Retinal pigment epithelial cell (primary cell): ENCODE data around the gene CCDC141.
A peak's percentile ranks its signal among the peaks of the same experiment; 100 is the strongest.

Source experiments
- DNase-seq: peaks from one replicate; pipeline ENCODE4 v3.0.0-alpha.2; 2010; ENCODE audit warnings: low read depth
- H3K4me3 ChIP-seq: 2 replicates; pipeline ENCODE4 v1.5.1; 2011; ENCODE audit warnings: mild to moderate bottlenecking, low read length, control low read depth, moderate library complexity
- CTCF ChIP-seq: conservative IDR thresholded peaks from 2 replicates; pipeline ENCODE4 v1.5.1; 2011; ENCODE audit warnings: low read depth, low read length, control low read depth, inconsistent platforms

The CCDC141 gene

GRCh38 chr2:179037807-179038206 lies 12.1 kb downstream of the CCDC141 start:
- TF ChIP-seq CTCF: no peak
- no peak for DNase-seq
- no peak overlapping the region for H3K4me3 ChIP-seq

GRCh38 chr2:179036353-179036905 lies 13.5 kb downstream of the CCDC141 start:
- no peak for DNase-seq
- H3K4me3 ChIP-seq: no peak overlapping the region
- no peak for TF ChIP-seq CTCF

DNA sequence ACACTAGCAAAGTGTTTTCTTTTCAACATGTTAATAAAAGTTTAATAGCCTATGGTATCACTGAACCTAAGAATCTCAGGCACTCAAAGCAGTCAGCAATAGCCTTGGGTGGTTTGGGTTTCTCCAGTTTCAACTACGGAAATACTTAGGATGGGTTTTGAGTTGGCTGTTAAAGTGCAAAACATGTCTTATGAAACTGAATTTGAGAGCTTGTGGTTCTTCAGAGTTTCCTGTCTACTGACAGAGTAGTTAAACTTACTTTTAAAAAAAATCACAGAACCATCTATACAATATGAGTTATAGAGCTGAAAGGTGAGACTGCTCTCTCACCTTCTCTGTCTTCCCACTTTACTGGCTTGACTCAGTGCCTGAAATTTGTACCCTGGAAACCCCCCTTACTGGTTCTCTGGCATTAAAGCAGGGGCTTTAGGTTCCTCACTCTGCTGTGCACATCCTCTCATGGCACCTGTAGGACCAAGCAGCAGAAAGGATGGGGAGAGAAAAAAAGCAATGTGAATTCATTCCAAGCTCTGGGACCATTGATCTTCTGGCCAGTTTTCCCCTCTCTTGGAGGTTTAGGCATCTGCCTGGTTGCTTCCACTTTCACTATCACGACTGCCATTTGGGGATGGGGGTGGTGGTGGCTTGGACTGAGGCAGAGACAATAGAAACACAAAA lies 18.1 kb downstream of the CCDC141 start:
- no peak for TF ChIP-seq CTCF
- no peak overlapping the region for H3K4me3 ChIP-seq
- DNase-seq: no peak

DNA sequence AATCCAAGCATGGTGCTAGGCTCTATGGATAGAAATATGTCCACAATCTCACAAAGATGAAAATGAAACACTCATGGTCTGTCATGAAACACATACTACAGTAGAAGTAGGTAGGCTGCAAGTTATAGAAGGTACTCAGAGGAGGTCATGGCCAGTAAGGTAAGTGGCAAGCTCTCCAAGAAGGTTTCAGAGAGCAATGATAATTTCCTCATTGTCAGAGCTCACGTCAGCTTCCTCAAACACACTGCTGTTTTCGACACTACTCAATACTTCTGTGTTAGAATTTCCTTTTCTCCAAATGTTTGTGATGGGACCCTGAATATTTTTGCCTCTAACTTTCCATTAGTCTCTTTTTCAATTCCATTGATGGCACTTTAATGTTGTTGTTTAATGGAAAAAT lies 25.5 kb downstream of the CCDC141 start:
- no peak for DNase-seq
- H3K4me3 ChIP-seq: no peak overlapping the region
- no peak for TF ChIP-seq CTCF

DNA sequence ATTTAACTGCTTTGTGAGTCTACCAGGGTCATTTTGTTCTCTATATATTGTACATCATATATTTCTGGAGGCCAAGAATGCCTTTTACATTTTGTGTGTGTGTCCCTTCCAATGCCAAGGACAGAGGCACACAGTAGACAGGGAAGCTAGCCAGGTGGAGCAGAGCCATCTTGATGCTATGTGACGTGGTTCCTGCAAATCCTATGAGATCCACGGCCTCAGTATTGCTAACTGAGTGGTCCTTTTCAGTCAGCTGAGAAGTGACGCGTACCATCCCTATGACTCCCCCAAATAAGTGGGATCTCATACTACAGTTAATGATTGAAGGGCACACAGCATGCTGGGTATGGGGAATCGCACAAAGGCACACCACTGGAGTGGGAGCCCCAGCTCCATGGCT lies 27.3 kb downstream of the CCDC141 start:
- TF ChIP-seq CTCF: no peak
- DNase-seq: no peak

DNA sequence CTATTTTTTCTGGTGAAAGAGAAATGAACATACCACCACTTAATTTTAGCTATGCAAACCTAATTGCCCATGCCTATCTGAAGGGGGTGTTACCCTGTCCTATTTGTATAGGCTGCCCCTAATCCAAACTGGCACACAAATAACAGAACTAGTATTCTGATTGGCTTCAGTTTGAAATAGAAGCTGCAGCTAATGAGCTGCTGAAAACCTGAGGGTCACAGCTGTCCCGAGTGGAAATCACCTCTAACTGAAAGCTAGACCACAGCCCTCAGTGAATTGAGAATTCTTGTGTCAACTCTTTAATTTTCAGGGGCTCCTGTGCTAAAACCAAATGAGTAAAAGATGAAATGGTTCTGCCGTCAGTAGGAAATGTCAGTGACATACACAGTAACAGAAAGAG lies 28.7 kb downstream of the CCDC141 start:
- no peak for DNase-seq
- H3K4me3 ChIP-seq: no peak overlapping the region
- no peak for TF ChIP-seq CTCF

More for the DNA sequence above, 27.3 kb downstream of the CCDC141 start:
- no peak overlapping the region for H3K4me3 ChIP-seq

GRCh38 chr2:179020156-179020750 lies 29.7 kb downstream of the CCDC141 start:
- no peak for DNase-seq

More at GRCh38 chr2:179020156-179020750, 29.7 kb downstream of the CCDC141 start:
- H3K4me3 ChIP-seq: no peak overlapping the region
- peak; percentile 72 for TF ChIP-seq CTCF
